Breast epithelium (tissue), 3 donors: Measurements from ENCODE around the gene HERPUD2.

Experiments
- CTCF ChIP-seq, 3 donors: fragments of 450-650 bp; IDR thresholded peaks; one replicate each; pipeline ENCODE4 v1.5.1; 2016 to 2017; ENCODE audit warnings: antibody characterized with exemption in 3 of 3, mild to moderate bottlenecking in 3 of 3, moderate library complexity in 3 of 3
- POLR2A ChIP-seq: fragments of 450-650 bp; IDR thresholded peaks from one replicate; pipeline ENCODE4 v1.6.1; 2016; ENCODE audit warnings: antibody characterized with exemption, mild to moderate bottlenecking, moderate library complexity

- TF ChIP-seq CTCF (IDR thresholded peaks at IDR 0.05) (no peak), POLR2A (no peak)
Observed at GRCh38 chr7:35676211-35676610, 18.7 kb downstream of the HERPUD2 start.
